ENCODE results near the gene ITPR2.
"Not testable (repeated sequence)": the region's sequence is repeated elsewhere in the genome, so short reads cannot be mapped to it uniquely, and the experiment has no call there.

Gene ITPR2

GRCh38 chr12:26848156-26848825 is 15.3 kb upstream of the ITPR2 start:
- DNase-seq, result no peak

DNA sequence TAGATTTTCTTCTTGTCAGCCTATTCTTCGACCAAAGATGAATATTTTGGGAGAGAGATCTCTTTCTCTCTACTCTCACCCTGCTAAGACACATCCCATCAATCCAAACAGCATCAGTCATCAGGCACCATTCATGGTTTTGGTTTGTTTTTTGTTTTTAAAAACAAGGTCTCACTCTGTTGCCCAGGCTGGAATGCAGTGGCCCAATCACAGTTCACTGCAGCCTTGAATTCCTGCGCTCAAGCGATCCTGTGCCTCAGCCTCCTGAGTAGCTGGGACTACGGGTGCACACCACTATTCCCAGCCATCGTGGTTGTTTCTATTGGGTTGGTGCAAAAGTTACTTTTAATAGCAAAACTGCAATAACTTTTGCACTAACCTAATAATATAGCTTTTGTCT is 14.4 kb upstream of the ITPR2 start:
- DNase-seq, result no peak

- no peak for DNase-seq
Measured at GRCh38 chr12:26846416-26846815, 13.4 kb upstream of the ITPR2 start.

DNA sequence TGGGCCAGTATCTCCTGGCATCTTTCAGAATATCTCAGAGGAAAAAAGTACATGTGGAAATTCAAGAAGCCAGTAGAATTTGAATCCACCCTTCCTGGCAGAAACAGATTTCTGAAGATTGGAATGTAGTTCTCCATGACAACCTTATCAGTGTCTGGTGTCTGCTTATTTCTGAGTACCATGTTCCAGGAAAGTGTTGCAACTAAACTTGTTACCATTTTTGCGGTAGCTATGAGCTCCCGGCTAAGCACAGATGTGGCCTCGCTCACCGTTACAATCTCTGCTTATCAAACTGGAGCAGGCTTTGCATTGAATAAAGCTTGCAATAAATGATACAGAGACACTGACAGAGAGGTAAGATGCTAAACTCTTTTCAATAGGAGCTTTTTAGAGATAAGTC is 13.0 kb upstream of the ITPR2 start:
- no peak for DNase-seq

- DNase-seq, result peak; percentile 59
Measured at GRCh38 chr12:26845057-26845666, 12.2 kb upstream of the ITPR2 start.

GRCh38 chr12:26843311-26843710 is 10.3 kb upstream of the ITPR2 start:
- no peak for DNase-seq

DNA sequence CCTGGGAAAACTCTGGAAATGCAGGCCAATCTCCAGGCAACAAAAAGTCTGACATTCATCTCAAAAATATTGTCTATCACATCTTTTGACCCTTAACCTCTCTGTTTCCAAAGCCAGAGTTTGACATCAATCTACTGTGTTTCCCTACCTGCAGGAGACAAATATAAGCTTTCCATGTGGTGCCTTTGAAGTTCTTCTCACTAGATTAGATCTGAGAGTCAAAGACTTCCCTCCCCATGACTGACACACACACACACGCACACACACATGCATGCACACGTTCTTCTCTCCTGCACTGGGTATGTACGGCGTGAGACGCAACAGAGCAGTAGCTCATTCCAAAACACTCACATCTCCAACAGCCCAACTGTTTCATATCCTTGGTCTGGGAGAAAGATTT is 8.1 kb upstream of the ITPR2 start:
- DNase-seq, result no peak

- DNase-seq, result no peak
Measured at GRCh38 chr12:26839512-26839911, 6.5 kb upstream of the ITPR2 start.

DNA sequence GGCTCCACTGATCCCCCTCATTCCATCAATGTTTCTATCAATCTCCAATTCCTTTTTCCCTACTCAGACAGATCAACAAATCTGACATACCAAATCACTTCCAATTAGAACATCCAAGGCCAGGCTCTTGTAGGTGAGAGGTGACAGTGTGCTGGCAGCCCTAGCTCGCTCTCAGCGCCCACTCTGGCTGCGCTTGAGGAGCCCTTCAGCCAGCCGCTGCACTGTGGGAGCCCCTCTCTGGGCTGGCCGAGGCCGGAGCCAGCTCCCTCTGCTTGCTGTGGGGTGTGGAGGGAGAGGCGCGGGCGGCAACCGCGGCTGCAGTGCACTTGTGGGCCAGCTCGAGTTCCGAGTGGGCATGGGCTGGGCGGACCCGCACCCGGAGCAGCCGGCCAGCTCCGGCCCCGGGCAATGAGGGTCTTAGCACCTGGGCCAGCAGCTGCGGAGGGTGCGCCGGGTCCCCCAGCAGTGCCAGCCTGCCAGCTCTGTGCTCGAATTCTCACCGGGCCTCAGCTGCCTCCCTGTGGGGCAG is 6.0 kb upstream of the ITPR2 start:
- no peak for DNase-seq

DNA sequence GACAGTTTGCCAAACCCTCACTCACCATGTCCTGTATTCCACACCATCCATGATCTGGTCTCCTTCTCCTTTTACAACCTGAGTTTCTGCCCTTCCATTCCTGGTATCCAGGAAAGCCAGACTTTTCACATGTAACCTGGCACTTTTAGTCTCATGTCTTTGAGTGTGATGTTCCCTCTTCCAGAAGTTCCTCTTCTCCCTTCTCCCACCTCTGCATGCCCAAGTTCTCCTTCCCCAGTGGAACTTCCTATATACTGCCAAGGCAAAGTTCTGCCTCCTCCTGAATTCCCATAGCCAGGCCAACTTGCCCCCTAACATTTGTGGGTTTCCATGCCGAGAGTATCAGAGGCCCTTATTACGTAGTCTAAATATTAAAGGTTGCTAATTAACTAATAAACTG is 3.2 kb upstream of the ITPR2 start:
- DNase-seq, result no peak

GRCh38 chr12:26834503-26835060 is 1.6 kb upstream of the ITPR2 start:
- DNase-seq, result not testable (repeated sequence)

DNA sequence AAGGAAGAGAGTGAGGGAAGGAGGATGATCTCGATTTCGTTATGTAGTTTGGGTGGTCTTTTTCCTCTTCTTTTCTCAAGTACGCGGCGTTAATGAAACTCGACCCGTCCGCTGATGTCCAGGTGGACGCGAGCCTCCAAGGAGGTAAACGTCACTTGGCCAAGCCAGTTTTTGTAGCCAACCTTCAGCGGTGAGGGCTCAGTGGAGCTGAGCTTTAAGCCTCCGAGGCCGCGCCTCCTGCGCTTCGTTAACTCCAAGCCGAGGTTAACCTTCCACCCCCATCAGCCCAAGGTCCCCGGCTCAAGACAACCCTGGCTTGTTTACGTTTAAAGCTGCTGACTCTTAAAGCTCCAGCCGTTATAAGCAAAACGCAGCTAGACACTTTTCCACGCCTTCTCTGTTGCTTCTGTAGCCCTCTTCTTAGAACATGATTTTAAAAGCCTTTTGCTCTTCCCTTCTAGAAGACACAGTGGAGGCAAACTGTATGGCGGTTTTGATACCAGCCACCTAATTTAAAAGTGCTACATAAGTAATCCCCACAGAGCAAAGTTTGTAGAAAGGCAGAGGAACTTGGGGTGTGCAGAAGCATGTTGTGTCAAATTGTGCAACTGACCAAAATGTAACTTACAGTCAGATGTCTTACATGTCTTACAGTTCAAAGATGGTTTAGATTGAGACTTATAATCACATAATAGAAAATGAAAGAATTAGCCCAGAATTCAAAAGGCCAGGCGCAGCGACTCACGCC is 923 bp upstream of the ITPR2 start:
- DNase-seq, result no peak

DNA sequence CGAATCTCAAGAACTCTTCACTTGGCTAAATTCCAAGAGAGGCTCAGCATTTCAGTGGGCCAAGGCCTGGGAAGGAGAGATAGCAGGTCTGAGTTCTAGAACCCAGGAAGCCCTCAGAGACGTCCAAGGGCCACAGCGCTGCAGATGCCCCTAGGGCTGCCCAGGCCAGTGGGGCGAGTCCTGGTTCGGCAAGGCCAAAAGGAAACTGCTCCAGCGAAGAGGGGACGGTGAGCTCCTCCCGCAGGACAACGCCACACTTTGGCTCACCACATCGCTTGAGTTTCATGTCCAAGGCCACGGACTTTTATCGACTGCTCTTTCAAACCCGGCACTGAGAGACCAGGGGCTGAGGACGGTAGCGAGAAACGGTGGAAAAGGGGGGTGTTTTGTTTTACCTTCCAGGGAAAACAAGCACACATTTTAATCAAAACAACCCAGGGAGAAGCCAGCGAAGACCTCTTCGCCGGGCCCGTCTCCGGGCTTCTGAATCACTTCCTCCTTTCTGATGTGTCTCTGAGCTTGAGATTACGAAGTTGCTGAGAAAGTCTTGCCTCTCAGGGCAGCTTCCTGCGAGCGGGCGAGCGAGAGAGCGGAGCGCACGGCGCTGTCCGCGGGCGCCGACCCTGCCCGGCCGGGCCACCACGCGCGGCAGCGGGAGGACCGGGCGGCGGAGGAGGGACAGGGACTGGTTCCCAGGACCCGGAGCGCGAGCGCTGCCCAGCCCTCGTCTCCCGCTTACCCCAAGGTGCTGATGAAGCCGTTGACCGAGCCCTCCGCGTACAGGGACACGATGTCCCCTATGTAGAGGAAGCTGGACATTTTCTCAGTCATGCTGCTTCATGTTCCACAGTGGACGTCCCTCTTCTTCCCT is 808 bp downstream of the ITPR2 start:
- no peak for DNase-seq

- no peak for DNase-seq
Measured at GRCh38 chr12:26830783-26831551, 2.0 kb downstream of the ITPR2 start.

GRCh38 chr12:26830363-26830762 is 2.6 kb downstream of the ITPR2 start:
- no peak for DNase-seq

DNA sequence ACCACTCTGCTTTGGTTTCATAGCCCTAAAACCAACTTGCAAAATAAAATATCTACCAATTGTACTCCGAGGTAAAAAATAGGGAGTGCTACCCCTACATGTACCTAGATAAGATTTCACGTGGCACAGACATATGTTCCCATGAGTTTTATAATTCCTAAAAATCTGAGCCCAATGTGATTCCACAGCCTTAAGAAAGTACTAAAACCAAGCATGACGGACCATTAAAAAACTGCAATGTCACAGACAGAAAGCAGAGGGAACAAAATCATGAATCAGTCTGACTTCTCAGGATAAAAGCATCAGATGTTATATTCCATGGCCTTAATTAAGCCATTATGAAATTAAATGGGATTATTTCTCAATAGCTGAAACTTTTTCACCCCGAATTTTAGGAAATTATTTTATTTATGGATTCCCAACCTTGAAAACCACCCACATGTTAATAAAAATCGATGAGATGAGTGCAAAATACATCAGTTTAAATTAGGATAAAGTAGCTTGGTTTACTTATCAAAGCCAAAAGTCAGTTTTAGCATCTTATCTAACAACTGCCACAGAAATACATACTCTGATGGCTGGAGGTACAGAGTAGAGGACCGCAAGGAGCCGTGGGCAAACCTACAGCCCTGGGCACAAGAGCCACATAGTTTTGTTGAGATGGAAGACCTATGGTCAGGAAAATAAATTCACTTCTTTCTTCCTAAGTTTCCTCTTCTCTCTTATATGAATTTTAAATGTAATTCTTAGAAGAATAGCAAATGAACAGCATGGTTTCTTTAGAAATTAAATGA is 4.5 kb downstream of the ITPR2 start:
- no peak for DNase-seq

GRCh38 chr12:26826437-26826836 is 6.6 kb downstream of the ITPR2 start:
- no peak for DNase-seq

DNA sequence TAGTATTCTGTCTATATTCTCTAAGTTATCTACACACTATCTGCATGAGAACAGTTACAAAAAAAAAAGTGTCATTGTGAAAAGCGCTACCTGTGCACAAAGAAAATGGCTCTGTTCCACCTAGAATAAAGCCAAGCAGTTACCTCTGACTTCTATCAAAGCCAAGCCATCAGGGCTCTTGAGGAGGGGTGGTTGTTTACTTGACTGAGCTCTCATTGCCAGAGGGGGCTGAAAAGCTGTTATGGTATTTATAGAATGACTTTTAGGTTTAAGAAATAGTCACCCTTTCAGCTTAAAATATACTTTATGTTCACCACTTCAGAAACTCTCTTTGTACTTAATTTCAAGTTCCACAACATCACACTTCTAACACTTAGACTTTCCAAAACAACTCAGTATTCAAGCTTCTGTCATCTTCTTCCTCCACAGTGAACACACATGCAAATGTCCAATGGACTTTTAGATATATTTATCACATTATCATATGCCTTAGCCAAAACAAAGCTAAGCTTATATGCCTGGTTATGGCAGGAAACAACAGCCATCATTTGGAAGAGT is 7.5 kb downstream of the ITPR2 start:
- DNase-seq, result no peak

DNA sequence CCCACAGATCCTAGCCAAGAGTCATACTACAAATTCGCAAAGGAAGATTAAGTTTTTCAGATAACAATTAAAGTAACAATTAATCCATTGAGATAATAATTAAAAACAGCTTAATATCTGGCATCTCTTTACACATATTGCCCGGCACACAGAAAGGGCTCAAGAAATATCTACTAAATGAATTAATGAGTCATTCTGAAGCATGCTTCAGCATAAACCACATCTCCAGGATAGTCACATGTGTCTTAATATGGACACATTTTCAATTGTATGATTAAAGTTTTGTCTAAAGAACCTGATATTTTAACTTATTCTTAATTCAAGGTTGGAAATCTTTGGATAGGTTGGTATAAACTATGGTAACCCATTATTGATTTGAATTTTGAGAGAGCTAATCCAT is 9.6 kb downstream of the ITPR2 start:
- DNase-seq, result no peak

- DNase-seq, result no peak
Measured at GRCh38 chr12:26822026-26822425, 11.0 kb downstream of the ITPR2 start.

- no peak for DNase-seq
Measured at GRCh38 chr12:26821212-26821701, 11.7 kb downstream of the ITPR2 start.

Measured in NCI-H1694 (cell line).